NCI-H1105 (cell line): ENCODE results near the gene XXYLT1.
"Not testable (repeated sequence)": the region's sequence is repeated elsewhere in the genome, so short reads cannot be mapped to it uniquely, and the experiment has no call there.

ENCODE experiments used
- DNase-seq: peaks from one replicate; lab custom pipeline; 2025; lab: John Stamatoyannopoulos, UW

Gene XXYLT1

DNA sequence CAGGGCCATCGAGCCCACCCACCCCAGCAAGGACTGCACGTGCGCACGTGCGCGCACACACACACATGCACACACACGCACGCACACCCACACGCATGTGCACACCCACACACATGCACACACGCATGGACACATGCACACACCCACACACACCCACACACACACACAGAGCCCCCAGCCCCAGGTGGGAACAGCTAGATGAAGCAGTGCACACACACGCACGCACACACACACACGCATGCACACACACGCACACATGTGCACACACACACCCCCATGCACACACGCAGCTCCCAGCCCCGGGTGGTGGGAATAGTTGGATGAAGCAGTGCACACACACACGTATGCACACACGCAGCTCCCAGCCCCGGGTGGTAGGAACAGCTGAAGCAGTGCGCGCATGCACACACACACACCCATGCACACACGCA lies 158.6 kb downstream of the XXYLT1 start:
- DNase-seq: no peak

DNA sequence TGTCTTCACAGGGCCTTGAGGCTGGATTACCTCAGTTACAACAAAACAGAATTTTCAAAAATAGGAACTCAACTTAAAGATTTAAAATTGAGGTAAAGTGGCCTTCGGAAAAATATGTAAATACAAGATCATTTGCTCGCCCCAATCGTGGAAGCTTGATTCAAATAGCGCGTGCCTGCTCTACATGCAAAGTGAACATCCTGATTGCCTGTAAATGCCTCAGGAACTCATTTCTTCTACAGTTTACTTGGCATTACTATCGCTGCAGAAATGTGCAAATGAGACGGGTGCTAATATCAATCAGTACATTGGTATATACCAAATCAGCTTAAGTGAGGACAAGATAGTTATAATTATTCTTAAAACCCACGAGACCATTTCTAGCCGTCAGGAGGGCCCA lies 159.2 kb downstream of the XXYLT1 start:
- no peak for DNase-seq

DNA sequence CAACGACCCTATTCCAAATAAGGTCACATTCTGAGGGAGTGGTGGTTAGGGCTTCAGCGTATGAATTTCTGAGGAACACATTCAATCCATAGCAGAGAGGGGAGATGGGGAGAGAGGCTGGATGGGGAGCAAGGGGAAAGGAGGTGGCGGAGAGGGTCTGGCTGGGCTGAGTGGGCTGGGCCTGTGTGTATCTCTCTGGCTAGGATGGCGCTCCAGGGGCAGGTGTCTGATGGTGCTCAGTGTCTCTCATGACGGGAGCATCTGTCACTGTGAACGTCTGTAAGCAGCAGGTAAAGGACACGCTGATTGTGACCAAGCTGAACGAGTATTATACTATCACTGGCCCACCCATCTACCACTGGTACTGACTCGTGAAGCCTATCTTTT lies 159.6 kb downstream of the XXYLT1 start:
- no peak for DNase-seq

DNA sequence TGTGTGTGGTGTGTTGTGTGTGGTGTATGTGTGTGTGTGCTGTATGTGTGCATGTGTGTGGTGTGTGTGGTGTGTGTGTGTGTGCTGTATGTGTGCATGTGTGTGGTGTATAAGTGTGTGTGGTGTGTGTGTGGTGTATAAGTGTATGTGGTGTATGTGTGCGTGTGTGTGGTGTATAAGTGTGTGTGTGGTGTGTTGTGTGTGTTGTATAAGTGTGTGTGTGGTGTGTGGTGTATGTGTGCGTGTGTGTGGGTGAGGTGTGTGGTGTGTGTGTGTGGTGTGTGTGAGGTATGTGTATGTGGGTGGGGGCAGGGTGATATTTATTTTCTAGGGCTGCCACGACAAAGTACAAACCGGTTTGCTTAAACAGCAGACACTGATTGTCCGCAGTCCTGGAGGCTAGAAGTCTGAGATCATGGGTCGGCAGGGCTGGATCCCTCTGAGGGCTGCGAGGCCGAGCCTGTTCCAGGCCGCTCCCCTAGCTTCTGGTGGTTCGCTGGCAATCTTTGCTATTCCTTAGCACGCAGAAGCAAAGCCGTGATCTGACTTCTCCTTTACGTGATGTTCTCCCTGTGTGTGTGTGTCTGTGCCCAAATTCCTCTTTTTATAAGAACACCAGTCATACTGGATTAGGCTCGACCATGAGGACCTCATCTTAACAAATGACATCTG lies 160.2 kb downstream of the XXYLT1 start:
- no peak for DNase-seq

DNA sequence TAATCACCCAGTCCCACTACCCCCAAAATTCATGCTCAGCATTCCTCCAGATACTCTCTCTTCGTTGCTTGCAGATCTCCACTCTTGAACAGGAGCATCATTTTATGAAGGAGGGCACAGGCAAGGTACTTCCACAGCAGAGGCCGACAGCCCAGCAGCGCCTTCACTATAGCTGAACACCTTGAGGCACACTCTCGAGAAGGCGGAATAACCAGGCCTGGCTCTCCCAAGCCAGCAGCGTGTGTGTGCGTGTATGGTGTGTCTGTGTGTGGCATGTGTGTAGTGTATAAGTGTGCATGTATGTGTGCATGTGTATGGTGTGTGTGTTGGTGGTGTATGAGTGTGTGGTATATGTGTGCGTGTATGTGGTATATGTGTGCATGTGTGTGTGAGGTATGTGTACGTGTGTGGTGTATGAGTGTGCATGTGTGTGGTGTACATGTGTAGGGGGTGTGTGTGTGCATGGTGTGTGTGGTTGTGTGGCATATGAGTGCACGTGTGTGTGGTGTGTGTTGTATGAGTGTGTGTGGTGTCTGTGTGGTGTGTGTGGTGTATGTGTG lies 161.8 kb downstream of the XXYLT1 start:
- no peak for DNase-seq

DNA sequence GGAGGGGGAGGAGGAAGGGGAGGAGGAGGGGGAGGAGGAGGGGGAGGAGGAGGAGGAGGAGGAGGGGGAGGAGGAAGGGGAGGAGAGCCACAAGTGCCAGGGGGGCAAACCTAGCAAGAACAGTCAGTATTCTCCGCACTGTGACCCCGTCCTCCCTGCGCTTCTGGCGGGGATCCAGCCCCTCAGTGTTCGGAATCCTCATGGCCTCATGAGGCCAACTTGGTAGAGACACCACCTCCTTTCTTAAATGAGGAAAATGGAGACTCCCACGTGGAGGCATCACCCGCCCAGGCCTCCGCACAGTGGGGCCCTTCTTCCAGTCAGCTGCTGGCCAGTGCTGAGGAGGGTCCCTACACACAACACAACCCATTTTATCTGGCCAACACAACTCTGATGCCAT lies 163.4 kb downstream of the XXYLT1 start:
- DNase-seq: no peak

DNA sequence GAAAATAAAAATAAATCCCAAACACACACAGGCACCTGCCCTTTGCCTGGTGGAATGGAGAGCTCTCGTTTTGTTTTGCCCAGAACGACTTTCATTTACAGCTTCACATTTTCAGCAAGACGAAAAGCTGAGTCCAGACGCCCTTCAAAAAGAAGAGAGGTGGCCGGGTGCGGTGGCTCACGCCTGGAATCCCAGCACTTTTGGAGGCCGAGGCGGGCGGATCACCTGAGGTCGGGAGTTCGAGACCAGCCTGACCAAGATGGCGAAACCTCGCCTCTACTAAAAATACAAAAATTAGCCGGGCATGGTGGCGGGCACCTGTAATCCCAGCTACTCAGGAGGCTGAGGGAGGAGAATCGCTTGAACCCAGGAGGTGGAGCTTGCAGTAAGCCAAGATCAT lies 163.9 kb downstream of the XXYLT1 start:
- DNase-seq: not testable (repeated sequence)

DNA sequence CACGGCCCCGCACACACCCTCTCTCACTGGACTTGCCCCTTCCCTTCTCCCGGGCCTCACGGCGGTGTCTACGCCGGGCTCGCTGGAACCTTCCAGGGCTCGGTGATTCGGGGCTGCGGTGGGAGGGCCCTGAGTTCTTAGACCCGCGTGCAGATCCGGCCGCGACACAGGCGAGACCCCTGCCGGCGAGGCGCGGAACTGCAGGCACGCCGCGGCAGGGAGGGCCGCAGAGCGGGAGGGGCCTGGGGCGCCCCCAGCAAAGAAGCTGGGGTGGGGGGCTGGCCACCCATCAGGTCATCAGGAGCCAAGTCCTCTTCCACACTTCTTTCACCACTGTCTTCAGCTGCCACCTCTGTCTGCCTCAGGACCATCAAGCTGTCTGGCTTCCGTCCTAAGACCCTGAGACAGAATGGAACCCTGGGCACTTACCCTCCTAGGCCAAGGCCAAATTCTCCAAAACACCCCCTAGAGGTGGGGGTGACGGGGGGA lies 164.5 kb downstream of the XXYLT1 start:
- peak; percentile 64 for DNase-seq

DNA sequence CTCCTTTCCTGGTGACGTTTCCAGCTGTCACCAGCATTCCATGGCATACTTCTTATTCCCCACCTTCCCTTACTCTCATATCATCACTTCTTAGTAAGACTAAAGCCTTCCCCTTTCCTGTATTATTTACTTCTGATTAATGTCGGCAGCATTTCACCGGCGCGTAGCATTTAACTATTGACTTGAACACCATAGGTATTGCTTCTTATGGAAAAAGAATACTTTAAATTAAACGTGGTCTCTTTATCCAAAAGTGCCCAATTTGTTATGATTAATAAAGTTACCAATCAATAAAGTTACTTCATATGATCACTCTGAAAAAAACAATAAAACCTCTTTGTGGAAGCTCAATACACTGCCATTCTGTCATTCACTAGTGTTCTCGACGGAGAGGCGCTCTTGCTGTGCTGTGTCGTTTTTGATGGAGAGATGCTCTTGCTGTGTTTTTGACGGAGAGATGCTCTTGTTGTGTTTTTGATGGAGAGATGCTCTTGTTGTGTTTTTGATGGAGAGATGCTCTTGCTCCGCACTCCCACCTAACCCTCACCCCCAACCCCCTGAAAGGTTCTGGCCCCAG lies 165.0 kb downstream of the XXYLT1 start:
- DNase-seq: no peak

DNA sequence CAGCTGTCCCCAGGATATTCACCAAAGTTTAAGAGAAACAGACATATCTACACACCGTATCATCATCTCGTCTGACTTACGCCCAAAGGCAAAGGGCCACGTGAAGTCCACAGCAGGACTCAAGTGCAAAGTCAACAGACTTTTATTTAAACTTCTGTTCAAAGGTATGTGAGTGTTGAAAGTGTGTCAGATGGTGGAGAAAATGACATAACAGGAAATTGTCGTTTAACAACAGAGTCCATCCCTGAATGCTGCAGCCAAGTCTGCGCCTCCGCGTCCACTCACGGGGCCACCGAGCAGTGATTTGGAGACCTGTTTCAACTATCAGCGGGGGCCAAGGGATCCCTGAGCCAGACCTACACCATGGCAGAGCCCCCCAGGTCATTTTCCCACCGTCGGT lies 165.6 kb downstream of the XXYLT1 start:
- DNase-seq: no peak

DNA sequence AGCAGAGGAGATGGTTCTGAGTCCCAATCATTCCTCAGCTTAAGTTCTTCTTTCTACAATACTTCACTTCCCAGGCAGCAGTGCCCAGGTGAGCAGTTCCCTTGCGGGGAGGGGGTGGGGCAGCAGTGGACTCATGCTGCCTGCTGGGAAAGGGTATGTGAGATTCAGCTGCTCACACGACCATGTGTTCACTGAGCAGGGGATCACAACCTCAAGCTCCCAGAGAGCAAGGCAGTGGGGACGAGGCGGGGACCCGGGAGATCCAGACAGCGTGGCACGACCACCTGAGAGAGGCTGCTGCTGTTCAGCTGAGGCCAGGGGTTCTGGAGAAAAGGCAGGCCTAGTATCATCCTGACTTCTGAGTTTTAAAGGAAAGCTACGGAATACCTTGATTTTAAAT lies 166.6 kb downstream of the XXYLT1 start:
- no peak for DNase-seq

DNA sequence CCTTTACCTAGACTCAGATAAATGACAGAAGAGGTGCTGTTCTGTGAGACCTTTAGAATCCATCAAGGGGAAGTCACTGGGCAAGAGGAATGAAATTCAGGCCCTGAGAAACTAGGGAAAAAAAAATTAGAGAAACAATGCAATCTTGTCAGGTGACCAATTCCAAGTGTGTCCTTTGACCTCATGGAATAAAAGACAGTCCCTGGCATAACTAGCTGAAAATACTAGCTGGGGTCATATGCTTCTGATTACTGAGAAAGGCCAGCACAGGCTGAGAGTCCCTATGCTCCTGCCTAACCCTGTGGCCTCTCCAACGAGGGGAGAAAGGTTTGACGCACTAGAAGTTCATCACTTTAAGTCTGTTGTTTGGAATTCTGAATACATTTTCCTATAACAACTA lies 167.3 kb downstream of the XXYLT1 start:
- no peak for DNase-seq

DNA sequence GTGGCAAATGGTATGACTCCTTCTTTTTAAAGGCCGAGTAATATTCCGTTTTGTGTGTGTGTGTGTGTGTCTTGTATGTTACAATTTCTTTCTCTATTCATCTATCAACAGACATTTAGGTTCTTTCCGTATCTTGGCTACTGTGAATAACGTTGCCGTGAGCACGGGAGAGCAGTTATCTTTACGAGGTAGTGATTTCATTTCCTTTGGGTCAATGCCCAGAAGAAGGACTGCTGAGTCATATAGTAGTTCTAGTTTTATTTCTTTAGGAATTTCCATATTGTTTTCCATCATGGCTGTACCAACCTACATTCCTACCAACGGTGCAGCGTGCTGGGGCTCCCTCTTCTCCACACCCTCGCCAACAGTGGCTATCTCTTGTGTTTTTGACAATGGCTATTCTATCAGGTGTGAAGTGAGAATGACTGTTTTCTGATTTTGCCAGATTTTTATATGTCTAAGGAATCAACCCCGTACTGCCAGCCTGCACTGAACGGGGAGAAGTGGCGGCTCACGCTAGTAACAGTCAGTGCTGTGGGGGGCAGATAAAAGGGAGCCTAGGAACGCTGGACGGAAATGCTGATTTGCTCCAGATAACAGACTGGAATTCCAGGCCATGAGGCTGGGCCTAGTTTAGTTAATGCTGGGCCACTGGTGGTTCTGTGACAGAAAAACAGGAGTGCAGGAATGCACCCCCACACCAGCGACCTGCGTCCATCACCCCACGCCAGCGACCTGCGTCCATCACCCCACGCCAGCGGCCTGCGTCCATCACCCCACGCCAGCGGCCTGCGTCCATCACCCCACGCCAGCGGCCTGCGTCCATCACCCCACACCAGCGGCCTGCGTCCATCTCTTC lies 168.1 kb downstream of the XXYLT1 start:
- no peak for DNase-seq

DNA sequence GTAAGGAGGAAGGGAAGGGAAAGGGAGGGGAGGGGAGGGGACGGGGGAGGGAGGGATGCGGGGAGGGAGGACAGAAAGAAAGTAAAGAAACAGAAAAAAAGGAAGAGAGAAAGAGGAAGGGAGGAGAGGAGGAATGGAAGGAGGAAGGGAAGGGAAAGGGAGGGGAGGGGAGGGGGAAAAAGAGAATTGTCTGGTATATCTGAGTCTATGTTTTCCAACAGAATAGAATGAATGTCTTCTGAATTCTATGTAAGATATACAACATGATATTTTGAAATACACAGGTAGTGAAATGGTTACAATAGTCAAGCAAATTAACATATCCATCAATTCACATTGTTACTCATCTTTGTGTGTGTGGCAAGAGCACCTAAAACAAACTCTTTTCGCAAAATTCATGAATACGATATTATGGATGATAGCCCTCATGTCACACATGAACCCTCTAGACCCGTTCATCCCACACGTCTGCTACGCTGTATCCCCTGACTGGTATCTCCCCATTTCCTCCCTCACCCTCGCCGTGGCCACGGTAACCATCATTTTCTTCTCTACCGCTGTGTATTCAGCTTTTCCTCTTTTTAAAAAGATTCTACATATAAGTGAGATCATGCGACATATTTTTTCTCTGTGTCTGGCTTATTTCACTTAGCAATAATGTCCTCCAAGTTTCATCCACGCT lies 168.9 kb downstream of the XXYLT1 start:
- DNase-seq: no peak

DNA sequence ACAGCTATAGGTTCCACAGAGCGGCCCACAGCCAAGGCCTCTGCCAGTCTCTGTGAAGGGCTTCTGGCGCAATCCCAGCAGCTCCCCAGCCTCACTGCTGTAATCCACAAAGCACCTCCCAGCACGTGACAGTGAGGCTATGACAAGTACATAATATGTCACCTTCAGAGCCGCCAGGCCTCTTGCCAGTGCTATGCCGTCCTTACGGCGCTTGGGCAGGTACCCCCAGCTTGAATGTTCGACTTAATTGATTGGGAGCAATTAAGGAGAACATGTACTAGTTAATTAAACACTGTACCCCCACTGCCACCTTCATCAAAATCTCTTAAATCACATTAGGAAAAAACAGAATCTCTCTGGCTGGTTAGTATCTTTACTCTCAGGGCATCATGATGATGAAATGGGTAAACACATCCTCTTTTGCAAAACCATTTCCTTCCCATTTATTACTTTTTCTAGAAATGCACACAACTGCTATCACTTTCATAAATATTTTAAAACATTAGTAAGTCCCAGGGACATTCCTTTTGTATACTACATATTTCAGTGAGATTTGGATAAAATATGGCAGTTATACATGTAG lies 169.9 kb downstream of the XXYLT1 start:
- DNase-seq: peak; percentile 39

DNA sequence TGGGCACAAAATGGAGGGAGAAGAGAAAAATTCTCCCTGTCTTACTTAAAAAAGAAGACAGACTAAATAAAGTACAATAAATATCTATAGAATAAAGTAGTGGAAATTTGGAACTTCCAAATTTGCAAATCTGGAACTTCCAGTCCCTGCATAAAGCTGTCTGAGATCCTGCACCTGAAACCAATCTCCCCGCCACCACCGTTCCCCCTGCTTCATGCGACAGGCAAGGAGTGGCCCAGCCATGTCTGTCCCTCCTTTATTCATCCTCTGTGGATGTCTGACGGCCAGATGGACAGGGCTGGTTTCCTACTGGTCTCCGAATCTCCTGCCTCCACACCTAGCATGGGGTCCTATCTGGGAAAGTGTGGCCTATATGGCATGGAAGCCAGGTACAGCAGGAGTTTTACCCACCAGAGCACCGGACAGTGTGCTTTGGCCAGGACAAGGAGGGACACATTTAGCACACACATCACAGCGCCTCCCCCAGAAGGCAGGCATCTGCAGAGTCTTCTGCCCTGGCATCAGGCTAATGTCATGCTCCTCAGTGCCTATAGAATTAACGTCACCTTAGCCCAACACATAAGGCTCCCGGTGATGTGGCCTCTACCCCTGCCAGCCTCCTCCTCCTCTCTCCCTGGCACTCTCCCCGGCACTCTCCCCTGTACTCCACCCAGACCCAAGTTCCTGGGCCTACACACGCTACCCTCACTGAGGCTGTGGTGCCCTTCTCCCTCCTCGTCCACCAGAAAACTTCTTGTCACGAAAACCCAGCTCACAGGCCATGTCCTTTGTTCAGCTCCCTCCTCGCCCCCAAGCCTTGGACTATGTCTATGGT lies 170.8 kb downstream of the XXYLT1 start:
- DNase-seq: no peak

DNA sequence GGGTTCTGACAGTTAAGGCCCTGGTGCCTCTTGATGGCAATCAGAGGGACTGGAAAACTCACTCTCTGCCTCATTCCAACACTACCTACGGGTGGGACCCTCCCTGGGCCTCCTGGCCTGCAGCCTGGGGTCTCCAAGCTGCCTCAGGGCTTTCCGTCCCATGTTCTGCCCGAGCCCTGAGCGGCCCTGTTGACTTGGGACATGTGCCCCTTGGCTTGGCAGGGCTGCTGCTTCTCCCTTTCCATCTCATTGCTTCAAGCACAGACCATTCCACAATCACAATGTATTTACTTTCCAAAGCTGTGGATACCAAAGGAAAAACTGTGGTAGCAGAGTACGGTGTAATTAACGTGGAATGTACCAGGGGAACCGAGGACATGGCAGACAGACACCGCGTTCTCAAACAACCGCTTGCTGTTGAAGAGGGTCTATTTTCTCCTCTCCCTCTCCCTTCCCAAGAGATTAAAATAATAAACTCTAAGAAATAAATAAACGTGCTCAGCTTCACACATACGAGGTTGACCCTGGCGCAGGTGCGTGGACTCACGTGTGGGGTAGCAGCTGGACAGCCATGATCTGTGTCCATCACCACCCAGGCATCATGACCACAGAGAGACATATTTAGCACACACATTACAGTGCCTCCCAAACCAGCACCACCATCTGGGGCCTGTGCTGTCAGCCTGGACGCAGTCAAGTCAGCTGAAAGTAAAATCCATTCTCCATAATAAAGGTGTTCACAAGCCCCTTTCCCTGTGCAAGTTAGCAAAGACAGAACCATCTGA lies 172.0 kb downstream of the XXYLT1 start:
- DNase-seq: no peak

DNA sequence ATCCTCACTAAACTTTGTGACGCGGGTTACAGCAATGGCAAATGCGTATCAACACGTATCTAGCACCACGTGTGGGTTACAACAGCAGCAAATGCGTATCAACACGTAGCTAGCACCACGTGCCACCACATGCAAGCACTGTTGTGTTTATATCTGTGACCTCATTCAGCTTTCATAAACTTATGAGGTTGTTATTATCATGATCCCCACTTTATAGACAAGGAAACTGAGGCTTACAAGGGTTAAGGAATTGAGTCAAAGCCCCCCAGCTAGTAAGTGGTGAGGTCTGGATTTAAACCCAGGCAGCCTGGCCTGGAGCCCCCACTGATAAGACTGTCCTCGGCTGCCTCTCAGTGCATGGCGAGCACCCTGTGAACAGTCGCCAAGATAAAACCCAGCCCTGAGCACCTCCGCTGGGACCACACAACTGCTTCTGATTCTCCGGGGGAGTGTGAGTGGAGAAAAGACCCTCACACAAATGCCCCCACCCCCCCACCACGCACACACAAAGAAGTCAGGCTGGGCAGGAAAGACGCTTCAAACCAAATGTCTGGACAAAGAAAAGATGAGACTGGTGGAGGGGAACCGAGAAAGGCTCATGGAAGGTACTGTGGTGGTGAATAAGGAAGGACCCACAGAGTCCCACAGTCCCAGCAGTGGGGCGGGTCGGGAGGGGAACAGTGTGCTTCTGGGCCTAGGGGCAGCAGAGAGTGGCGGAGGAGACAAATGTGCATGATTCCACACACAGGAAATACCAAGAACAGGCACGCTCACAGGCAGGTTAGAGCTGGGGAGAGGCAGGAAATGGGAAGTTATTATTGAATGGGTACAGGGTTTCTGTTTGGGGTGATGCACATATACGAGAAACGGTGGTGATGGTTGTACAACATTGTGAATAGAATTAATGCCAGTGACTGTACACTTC lies 173.4 kb downstream of the XXYLT1 start:
- no peak for DNase-seq
